Renal cortex interstitium (tissue), 15 donors: ENCODE results near the gene SLC25A33. TPM values are rescaled to one million over a fixed set of nuclear protein-coding genes. Genes with fewer than 3 reads are reported as not detected.
A peak's percentile ranks its signal among the peaks of the same experiment; 100 is the strongest.
"Not testable (repeated sequence)": the region's sequence is repeated elsewhere in the genome, so short reads cannot be mapped to it uniquely, and the experiment has no call there.

Source experiments
- DNase-seq, 11 donors: peaks; one replicate each; pipeline ENCODE4 v3.0.0-alpha.2; 2013; ENCODE audit warnings: low read depth in 9 of 11, low spot score in 4 of 11; ENCODE audit errors: extremely low read depth in 1 of 11
- long read RNA-seq, 16 experiments: transcript quantifications; one replicate each; lab custom pipeline, GENCODE V29; 2026
- polyA plus RNA-seq, 3 donors: library from polyadenylated mRNA; unstranded; fragments of 120-200 nt; gene quantifications; one replicate each; pipeline ENCODE4 v1.2.1, GENCODE V29; 2013; ENCODE audit not compliant: insufficient read length in 3 of 3

Gene SLC25A33, protein sequence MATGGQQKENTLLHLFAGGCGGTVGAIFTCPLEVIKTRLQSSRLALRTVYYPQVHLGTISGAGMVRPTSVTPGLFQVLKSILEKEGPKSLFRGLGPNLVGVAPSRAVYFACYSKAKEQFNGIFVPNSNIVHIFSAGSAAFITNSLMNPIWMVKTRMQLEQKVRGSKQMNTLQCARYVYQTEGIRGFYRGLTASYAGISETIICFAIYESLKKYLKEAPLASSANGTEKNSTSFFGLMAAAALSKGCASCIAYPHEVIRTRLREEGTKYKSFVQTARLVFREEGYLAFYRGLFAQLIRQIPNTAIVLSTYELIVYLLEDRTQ
- 1 to 10 TPM; 4.1 to 4.9 (median 4.2) TPM for polyA plus RNA-seq
- long read RNA-seq, donor 1, transcript SLC25A33-201 (7 exons, 3,854 nt): major isoform, 5 of 5 reads
- long read RNA-seq, donor 1, partial matches to known transcripts: 0 of 5 reads
- long read RNA-seq, donor 1, other reads (novel, unspliced or antisense): 0 of 5 reads
- long read RNA-seq, donor 2, transcript SLC25A33-201 (7 exons, 3,854 nt): major isoform, 7 of 7 reads
- long read RNA-seq, donor 2, partial matches to known transcripts: 0 of 7 reads
- long read RNA-seq, donor 2, other reads (novel, unspliced or antisense): 0 of 7 reads
- long read RNA-seq, donor 3, partial matches to known transcripts: 0 of 4 reads
- long read RNA-seq, donor 3, other reads (novel, unspliced or antisense): 0 of 4 reads
- long read RNA-seq, donor 4, partial matches to known transcripts: 0 of 2 reads
- long read RNA-seq, donor 4, other reads (novel, unspliced or antisense): 0 of 2 reads
- long read RNA-seq, donor 5: 0 reads
- long read RNA-seq, donor 6, partial matches to known transcripts: 0 of 2 reads
- long read RNA-seq, donor 6, other reads (novel, unspliced or antisense): 0 of 2 reads
- long read RNA-seq, donor 7, transcript SLC25A33-201 (7 exons, 3,854 nt): major isoform, 5 of 5 reads
- long read RNA-seq, donor 7, partial matches to known transcripts: 0 of 5 reads
- long read RNA-seq, donor 7, other reads (novel, unspliced or antisense): 0 of 5 reads
- long read RNA-seq, donor 8, transcript SLC25A33-201 (7 exons, 3,854 nt): major isoform, 5 of 5 reads
- long read RNA-seq, donor 8, partial matches to known transcripts: 0 of 5 reads
- long read RNA-seq, donor 8, other reads (novel, unspliced or antisense): 0 of 5 reads
- long read RNA-seq, donor 9, transcript SLC25A33-201 (7 exons, 3,854 nt): major isoform, 5 of 5 reads
- long read RNA-seq, donor 9, partial matches to known transcripts: 0 of 5 reads
- long read RNA-seq, donor 9, other reads (novel, unspliced or antisense): 0 of 5 reads
- long read RNA-seq, donor 10, partial matches to known transcripts: 0 of 2 reads
- long read RNA-seq, donor 10, other reads (novel, unspliced or antisense): 0 of 2 reads
- long read RNA-seq, donor 11, transcript SLC25A33-201 (7 exons, 3,854 nt): major isoform, 5 of 5 reads
- long read RNA-seq, donor 11, partial matches to known transcripts: 0 of 5 reads
- long read RNA-seq, donor 11, other reads (novel, unspliced or antisense): 0 of 5 reads
- long read RNA-seq, donor 12, partial matches to known transcripts: 0 of 2 reads
- long read RNA-seq, donor 12, other reads (novel, unspliced or antisense): 0 of 2 reads
- long read RNA-seq, donor 13, transcript SLC25A33-201 (7 exons, 3,854 nt): major isoform, 8 of 8 reads
- long read RNA-seq, donor 13, partial matches to known transcripts: 0 of 8 reads
- long read RNA-seq, donor 13, other reads (novel, unspliced or antisense): 0 of 8 reads
- long read RNA-seq, donor 14, transcript SLC25A33-201 (7 exons, 3,854 nt): major isoform, 5 of 5 reads
- long read RNA-seq, donor 14, partial matches to known transcripts: 0 of 5 reads
- long read RNA-seq, donor 14, other reads (novel, unspliced or antisense): 0 of 5 reads
- long read RNA-seq, donor 15, partial matches to known transcripts: 0 of 1 reads
- long read RNA-seq, donor 15, other reads (novel, unspliced or antisense): 0 of 1 reads
- long read RNA-seq, donor 16, transcript SLC25A33-201 (7 exons, 3,854 nt): major isoform, 17 of 17 reads
- long read RNA-seq, donor 16, partial matches to known transcripts: 0 of 17 reads
- long read RNA-seq, donor 16, other reads (novel, unspliced or antisense): 0 of 17 reads

DNA sequence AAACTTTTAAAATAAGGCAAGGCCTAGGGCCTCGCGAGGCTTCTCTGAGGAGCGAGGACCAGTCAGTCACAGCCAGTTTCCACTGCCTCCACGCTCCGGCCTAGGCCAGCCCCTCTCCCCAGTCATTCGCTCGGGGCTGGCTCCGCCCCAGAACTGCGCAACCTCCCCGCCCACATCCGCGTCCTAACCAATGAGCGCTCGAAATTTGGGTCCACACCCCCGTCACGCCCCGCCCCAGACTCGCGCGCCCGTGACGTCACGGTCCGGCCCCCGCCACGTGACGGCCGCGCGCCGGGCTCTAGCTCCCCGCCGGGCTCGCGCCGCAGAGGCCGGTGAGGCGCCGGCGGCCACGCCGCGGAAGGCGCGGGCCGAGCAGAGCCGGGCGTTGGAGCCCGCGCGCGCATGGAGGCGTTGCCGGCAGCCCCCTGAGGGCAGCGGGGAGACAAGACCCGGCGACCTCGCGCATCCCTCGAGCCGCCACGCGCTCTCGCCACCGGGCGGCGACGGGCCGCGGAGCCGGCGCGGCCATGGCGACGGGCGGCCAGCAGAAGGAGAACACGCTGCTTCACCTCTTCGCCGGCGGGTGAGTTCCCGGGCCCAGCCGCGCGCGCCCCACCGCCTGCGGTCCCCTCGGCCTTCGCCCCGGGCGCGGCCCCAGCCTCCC is at the start of gene SLC25A33:
Gene SLC25A33, plus strand, starts transcription at position 301 of the 664 bp plus-strand sequence. Its CDS starts 227 bp downstream, at position 528.
- DNase-seq: peak; percentile 93 to 98 (median 97)

DNA sequence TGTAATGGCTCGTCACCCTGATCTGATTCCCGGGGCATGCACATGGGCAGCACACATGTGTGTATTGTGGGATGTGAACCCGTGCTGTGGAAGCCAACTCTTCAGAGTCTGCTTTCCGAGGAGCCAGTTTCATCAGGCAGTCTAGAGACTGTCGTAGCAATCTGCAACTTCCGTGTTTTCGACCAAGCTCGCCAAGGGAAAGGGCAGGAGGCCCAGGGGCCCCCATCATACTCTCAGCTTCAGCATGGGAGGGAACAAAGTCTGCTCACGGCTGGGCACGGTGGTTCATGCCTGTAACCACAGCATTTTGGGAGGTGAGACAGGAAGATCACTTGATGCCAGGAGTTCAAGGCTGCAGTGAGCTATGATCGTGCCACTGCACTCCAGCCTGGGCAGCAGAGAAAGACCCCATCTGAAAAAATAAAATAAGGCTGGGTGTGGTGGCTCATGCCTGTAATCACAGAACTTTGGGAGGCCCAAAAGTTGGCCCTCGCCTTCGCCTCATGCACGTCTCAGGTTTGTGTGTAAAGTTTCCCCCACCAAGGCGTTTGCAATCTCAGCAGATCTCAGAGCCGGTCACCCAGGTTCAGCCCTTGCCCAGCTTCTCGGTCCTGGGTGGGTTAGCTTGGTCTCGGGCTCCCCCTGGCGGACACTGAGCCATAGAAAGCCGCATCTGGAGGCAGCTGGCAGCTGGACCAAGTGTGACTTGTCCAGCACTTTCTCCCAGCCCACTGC is 48.5 kb upstream of the SLC25A33 start:
- peak in 10 of 11 donors; percentile 53 to 80 (median 74) for DNase-seq

DNA sequence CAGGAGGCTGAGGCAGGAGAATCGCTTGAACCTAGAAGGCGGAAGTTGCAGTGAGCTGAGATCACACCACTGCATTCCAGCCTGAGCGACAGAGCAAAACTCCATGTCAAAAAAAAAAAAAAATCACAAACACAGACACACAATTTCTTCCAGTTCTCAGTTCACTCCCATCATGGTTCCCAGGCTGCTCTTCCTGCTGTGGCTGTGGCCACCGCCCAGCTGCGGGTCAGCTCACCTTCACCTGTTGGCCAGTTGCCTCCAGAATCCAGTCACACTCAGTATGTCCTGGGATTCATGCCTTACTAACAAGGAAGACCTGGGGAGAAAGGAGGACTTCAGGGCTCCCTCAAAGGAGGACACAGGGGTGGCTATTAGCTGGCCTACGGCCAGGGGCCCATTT is 45.9 kb upstream of the SLC25A33 start:
- no peak for DNase-seq

DNA sequence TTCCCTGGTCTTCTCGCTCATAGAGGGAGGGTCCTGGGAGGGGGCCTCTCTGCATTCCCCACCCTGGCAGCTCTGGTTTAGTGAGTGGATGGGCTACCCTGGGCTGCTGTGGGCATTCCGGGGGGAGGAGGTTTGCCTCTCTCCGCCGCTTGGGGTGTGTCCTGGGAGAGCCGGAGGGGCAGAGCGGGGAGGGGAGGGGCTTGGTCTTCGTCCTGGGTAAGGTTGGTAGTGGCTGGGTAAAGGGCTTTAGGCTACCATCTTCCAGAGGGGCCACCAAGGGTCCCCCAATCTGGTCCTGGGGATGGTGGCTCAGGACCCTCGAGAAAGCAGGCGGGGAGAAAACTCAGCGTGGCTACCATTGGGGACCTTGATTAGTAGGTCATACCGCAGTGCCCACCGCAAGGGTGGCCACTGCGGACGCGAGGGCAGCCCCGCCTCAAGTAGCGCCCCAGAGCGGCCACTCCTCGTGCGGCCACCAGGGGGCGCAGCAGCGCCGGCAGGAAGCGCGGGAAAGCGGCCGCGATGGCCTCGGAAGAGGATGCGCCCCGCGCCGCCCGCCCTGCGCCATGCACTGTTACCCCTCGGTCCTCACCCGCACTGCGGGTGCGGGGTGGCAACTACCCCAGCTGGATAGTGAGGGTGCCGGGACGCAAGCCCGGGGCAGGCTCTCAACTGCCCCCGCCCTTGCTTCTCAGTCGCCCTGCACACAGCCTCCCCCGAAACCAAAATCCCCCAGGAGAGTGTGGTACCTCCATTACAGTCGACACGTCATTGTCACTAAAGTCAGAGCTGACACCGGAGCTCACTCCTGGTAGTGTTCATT is 44.1 kb upstream of the SLC25A33 start:
- peak in 7 of 11 donors; percentile 24 to 49 (median 44) for DNase-seq

DNA sequence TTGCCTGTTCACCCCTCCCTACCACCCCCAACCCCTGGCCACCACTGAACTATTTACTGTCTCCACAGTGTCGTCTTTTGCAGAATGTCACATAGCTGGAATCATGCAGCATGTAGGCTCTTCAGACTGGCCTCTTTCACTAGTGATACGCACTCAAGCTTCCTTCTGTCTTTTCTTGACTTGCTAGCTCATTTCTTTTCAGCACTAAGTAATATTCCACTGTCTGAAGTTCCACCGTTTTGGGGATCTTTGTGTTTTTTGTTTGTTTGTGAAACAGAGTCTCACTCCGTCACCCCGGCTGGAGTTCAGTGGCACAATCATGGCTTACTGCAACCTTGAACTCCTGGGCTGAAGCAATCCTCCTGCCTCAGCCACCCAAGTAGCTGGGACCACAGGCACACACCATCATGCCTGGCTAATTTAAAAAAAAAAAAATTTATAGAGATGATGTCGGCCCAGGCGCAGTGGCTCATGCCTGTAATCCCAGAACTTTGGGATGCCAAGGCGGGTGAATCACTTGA is 43.4 kb upstream of the SLC25A33 start:
- no peak for DNase-seq

DNA sequence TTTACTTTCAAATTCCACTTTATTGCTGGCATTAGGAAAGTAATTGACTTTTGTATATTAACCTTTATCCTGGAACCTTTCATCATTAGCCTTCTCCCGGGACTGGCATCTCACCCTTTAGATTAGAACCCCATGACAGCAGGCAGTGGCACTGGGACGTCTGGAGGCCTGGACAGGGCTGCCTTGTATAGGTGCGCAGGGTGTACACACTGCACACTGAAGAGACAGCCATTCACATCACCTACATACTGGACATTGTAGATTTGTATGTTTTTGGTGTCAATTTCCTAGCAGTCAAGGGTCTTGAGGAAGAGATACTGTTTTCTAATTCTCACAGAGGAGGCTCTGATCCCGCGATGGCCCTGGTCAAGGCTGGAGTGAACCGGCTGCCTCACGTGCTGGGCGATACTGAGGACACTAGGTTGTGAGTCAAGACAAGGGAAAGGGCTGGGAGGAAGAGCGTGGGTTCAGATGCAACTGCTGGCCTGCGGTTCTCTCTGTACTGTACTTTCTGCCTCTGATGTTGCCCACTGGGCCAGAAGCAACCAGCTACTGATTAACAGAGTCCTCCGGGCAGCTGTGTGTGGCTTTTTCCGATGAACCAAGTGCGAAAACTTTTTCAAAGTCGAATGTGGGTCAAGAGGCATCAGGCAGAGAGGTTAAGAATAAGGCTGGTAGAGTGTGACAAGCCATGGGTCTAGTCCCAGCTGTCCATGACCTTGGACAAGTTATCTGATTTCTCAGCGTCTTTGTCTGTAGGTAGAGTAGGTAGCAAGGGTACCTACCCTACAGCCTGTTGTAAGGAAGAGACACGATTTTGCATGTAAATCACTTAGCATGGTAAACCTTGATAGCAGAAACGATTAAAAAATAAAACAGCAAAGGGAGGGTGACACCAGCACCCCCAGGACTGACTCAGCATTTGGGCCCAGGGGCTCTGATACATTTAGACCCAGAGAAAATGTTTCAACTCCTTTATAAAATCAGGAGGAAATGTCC is 38.2 kb upstream of the SLC25A33 start:
- peak in 6 of 11 donors; percentile 20 to 65 (median 33) for DNase-seq

DNA sequence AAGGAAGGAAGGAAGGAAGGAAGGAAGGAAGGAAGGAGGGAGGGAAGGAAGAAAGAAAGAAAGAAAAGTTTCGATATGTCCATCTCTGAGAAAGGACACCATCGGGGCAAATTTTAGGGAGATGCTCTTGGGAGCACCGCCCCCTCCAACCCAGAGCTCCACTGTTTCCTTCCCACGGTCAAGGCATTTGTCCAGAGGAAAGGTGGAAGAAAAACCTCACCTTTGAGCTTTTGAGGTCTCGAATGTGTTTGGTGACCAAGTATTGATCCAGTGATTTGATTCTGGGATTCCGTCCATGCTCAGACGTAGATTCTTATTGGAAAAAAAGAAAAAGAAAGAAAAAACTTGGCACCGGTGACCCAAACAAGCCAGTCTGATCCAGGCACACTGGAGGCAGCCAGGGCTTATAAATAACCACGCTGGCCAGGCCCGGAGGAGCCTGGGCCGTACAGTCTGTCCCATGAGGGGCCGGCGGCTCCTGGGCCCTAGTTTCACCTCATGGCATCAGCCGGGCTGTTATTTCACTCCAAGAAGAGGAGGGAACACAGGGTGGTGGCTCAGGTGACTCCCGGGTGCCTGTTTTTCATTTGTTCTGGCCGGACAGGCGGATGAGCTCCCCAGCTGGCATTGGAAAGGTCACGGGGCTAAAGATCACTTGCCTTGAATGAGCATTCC is 36.1 kb upstream of the SLC25A33 start:
- no peak for DNase-seq

DNA sequence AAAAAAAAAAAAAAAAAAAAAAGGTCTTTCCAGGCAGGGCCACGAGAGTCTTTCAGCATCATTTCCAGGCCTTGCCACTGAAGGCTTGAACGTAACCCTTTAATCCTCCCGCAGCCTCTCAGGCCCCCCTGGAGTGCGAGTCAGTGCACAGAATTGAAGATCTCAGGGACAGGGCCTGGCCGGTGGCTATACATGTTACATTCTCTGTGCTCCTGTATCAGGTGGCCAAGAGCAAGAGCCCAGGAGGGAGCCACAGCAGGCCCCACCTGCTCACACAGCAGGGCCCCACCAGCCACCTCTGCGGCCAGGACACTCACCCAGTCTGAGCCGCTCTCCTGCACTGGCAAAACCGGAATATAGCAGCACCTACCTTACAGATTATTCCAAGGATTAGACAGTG is 34.1 kb upstream of the SLC25A33 start:
- no peak for DNase-seq

DNA sequence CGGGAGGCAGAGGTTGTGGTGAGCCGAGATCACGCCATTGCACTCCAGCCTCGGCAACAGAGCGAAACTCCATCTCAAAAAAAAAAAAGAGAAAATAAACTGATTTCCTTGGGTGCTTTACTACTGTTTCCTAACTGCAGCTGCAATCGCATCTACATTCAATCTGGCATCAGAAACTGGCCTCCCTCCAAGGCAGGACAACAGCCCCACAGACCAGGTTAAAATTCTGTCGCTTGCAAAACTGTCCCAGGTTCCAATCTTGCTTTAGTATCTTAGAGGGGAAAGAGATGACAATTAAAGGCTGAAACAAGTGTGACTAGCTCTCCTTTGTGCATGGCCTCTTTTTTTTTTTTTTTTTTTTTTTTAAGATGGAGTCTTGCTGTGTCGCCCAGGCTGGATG is 32.4 kb upstream of the SLC25A33 start:
- DNase-seq: no peak

DNA sequence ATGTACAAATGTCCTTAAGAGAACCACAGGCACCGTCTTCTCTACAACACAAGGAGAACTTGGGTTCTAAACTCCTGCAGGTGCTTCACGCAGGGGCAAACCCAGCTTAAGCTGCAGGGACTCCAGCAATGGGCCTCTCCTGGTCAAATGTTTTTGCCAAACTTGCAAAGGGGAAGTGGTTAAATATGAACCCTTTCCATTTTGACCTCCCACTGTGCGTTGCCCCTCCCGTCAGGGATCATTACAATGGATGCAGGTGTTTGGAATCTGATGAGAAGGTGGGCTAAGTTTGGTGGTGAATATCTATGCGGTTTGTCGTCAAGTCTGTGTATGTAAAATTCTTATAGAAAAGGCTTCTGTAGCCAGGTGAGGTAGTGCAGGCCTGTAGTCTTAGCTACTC is 29.1 kb upstream of the SLC25A33 start:
- no peak for DNase-seq

DNA sequence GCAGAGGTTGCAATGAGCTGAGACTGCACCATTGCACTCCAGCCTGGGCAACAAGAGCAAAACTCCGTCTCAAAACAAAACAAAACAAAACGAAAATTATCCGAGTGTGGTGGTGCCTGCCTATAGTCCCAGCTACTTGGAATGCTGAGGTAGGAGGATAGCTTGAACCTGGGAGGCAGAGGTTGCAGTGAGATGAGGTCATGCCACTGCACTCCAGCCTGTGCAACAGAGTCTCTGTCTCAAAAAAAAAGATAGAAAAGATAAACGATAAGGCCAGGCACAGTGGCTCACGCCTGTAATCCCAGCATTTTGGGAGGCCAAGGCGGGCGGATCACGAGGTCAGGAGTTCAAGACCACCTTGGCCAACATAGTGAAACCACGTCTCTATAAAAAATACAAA is 23.7 kb upstream of the SLC25A33 start:
- DNase-seq: not testable (repeated sequence)

DNA sequence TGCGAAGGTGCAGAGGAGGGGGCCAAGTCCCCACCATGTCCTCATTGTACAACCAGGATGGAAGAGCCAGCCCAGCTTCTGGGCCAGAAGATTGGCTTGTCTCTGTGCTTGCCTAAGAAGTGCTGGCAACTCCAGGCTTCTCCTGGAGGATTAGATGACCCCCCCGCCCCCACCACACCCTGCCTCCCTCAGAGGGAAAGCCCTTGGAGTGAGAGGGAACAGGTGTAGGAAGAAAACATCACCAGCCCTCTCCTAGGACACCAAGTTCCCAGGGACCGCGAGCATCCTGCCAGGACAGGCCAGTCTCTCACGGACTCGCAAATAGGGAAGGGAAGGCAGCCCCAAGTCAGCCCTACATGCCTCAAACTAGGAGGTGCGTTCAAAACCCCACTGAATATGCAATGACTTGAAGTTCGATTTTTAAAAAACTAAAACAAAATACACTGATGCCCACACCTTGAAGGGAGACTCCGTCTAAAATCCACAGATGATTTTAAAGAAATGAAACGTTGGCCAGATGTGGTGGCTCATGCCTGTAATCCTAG is 20.7 kb upstream of the SLC25A33 start:
- no peak for DNase-seq

DNA sequence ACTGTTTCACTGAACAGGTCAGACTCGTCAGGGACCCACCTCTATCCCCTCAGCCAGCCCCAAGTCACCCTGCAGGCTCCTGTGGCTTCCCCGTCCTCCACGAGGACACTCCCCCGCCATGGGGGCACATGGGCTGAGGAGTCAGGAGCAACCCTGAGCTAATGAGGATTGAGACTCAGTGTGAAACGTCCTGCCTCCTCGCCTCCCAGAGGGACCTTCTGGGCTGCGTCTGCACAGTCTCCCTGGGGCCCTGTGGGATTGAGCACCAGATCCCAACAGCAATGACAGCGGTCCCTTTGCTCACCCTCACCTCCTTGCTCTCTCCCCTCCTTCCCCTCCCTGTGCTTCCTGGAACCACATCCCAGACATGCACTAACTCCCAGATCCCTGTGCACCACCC is 18.9 kb upstream of the SLC25A33 start:
- no peak for DNase-seq
